GM18867 (cell line): ENCODE measurements around the gene MED13L.
"Not testable (repeated sequence)": the region's sequence is repeated elsewhere in the genome, so short reads cannot be mapped to it uniquely, and the experiment has no call there.

ENCODE experiments used
- ATAC-seq: cut with Tn5 transposase; IDR thresholded peaks from one replicate; pipeline ENCODE4 v1.9.1; 2021; ENCODE audit warnings: mild to moderate bottlenecking, moderate library complexity; ENCODE audit not compliant: unreplicated experiment

The MED13L gene

DNA sequence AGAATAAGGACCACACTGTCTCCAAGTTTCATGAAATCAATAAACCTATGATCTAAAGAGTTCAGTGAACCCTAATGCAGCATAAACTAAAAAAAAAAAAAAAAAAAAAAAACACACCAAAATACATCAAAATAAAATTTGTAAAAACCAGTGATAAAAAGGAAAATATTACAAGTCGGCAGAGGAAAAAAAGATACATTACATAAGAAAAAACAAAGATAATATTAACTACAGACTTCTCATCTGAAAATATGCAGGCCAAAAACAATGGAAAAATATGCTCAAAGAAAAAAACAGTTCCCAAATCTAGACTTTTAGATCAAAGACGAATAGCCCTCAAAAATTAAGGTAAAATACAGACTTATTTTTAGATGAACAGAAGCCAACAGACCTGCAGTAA lies 27.6 kb downstream of the MED13L start:
- ATAC-seq = no peak

- no peak for ATAC-seq
These were observed 28.6 kb downstream of the MED13L start for GRCh38 chr12:116248930-116249329.

DNA sequence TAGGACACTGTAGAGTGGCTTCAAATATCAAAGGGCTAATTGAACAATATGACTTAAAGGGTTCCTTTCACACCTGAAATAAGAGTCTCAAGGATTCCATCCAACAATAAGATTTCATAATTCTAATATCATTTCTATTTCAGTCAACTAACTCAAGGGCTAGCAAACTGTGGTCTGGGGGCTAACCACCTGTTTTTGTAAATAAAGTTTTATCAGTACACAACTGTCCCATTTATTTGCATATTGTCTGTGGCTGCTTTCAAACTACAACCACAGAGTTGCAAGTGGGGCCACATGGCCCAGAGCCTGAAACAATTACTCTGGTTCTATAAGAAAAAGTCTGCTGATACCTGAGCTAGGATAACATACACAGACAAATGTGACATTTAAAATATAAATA lies 29.1 kb downstream of the MED13L start:
- no peak for ATAC-seq

DNA sequence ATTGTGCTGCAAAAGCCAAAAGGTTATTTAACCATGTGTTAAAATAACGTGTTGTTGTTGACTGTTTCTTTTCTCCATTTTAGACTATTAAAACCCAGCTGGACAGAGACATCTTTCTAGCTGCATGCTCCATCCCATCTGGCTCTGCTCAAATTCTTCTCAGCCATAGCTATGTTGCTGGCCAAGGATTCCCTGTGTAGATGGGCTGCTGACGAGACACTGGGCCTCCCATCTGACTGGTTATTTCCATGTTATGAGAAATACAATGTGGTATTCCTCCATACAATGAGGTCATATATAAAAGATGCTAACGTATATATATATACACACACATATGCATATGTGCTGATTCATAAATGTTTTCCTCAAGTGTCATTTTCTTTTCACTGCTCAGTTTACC lies 30.1 kb downstream of the MED13L start:
- ATAC-seq = no peak

GRCh38 chr12:116246490-116247179 lies 30.9 kb downstream of the MED13L start:
- ATAC-seq = no peak

GRCh38 chr12:116245189-116245588 lies 32.3 kb downstream of the MED13L start:
- no peak for ATAC-seq

GRCh38 chr12:116244474-116245090 lies 32.9 kb downstream of the MED13L start:
- ATAC-seq = no peak

DNA sequence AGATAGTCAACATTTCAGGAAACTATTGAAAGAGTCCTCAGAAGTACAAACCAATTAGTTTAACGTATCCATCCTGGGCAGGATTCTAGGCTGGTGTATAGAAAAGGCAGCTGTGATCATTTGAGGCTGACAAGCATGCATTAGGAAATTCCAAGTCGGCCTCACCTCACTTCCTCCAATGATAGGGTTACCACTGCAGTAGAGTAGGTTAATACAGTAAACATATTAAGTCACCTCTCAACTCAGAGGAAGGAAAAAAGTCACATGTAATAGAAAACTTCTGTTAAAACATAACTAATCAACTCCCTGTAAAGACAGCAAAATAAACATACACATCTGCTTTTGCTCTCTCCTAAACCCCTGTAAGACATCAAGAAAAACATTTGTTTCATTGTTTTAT lies 33.5 kb downstream of the MED13L start:
- ATAC-seq = no peak

GRCh38 chr12:116242740-116243139 lies 34.8 kb downstream of the MED13L start:
- ATAC-seq = no peak

- no peak for ATAC-seq
These were observed 36.2 kb downstream of the MED13L start for GRCh38 chr12:116241157-116241759.

DNA sequence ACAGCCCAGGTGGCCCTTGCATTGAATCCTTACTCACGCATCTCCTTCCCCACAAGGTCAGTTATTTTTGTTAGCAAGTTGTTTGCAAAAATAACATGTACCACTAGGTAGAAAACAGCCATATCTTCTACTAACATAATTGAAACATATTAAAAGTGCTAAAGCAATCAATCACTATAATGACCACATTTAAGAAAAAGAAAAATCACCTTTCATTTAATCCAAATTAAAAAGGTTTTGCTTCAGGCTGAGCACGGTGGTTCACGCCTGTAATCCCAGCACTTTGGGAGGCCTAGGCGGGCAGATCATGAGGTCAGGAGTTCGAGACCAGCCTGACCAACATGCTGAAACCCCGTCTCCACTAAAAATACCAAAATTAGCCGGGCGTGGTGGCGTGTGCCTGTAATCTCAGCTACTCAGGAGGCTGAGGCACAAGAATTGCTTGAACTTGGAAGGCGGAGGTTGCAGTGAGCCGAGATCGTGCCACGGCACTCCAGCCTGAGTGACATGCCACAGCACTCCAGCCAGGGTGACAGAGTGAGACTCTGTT lies 38.8 kb downstream of the MED13L start:
- not testable (repeated sequence) for ATAC-seq

GRCh38 chr12:116238149-116238548 lies 39.3 kb downstream of the MED13L start:
- ATAC-seq = no peak

GRCh38 chr12:116236976-116237375 lies 40.5 kb downstream of the MED13L start:
- no peak for ATAC-seq

DNA sequence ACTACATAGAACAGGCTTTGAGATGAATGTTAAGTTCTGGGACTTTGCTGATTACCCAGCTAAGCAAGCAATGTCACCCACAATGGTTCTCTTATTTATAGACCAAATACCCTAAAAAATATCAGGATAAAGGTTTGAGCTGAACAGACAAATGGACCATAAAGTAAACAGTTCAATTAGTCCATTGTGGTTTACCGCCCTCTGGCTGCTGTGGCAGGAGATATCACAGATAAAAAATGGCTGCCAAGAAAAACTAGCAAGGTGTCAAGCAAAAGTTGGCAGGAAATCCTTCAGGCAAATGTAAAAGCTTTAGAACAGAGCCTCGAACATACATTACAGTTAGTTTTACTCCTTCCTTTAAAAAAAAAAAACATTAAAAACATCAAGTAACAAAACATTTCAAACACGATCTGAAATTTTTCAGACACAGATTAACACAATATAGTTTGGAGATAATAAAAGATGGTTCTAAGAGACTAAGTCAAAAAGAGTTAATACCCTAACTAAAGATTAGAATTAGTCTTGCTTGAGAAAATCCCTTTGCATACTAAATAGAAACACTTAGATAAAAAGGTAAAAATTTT lies 41.3 kb downstream of the MED13L start:
- ATAC-seq = no peak

DNA sequence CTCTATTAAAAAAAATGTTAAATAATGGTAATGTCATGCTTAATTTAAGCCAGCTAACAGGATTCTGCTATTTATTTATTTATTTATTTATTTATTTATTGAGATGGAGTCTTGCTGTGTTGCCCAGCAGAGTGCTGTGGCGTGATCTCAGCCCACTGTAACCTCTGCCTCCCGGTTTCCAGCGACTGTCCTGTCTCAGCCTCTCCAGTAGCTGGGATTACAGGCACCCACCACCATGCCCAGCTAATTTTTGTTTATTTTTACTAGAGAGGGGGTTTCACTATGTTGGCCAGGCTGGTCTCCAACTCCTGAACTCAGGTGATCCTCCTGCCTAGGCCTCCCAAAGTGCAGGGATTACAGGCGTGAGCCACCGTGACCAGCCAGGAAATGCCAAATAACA lies 43.3 kb downstream of the MED13L start:
- not testable (repeated sequence) for ATAC-seq

DNA sequence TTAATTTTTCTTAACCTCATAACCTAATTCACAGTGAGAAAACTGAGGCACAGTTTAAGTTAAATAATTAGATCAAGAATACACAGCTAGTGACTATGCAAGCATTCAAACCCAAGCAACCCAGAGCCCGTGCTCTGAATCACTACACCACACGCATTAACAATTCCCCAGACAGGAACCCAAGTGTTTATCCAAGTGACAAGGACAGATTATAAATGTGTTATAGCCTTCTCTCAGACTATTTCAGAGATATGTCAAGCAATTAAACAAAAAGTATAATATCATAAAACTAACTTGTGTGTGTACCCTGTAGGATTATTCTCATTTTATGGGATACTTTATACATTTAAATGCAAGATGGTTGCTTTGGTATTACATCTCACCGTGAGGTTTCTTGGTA lies 43.8 kb downstream of the MED13L start:
- ATAC-seq = no peak

GRCh38 chr12:116227811-116228210 lies 49.7 kb downstream of the MED13L start:
- no peak for ATAC-seq

- ATAC-seq = no peak
These were observed 51.5 kb downstream of the MED13L start for GRCh38 chr12:116226026-116226425.

- ATAC-seq = no peak
These were observed 55.1 kb downstream of the MED13L start for GRCh38 chr12:116222358-116222757.

DNA sequence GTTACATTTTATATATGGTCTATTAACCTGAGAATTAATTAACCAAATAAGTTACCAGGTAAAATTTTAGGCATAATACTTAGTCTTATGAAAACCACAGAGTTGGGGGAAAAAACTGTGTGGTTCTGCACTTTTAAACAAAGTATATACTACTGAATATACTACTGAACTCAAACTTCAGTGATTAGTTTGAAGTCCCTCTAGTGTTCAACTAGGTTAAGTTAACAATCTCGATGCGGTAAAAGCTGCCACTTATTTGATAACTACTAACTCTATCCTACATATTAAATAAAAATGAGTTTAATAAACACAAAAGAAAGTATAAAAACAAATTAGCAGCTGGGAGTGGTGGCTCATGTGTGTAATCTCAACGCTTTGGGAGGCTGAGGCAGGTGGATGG lies 56.7 kb downstream of the MED13L start:
- ATAC-seq = no peak

DNA sequence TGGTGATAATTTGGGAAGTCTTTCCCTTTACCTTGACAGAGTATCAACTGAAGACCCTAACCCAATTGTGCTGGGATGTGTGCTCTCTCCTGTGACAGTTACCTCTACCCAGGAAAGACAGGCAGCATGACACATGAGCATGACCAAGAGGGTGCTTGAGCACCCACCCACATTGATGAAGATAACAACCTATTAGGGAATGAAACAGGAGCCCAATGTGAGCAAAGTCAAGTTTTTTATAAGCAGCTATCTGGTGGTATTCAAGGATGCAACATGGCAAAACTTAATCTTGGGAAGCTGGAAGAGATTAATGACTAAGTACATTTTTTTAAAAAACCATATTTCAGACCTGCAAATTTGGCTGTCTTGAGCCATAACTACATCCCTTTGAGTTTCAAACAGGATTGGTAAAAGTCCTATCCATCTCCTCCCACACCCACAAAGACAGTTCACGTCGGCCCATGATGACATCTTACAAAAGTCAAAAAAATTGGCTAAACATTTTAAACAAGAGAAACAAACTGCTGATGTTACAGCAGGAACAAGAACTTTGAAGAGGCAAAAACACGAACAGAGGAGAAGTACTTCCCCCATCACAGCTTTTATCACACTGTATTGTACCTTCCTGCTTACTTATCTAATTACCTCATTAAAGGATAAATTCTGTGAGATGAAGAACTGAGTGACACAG lies 60.3 kb downstream of the MED13L start:
- ATAC-seq = no peak
